Peyer's patch (tissue), 4 donors: ENCODE results near the gene LAMA4.

ENCODE experiments used
- POLR2A ChIP-seq, 2 donors: fragments of 450-650 bp; IDR thresholded peaks; one replicate each; pipeline ENCODE4 v1.5.1; 2017; ENCODE audit warnings: antibody characterized with exemption in 2 of 2, mild to moderate bottlenecking in 2 of 2, moderate library complexity in 2 of 2
- TF ChIP-seq, protein P1 (sequence below), 6 experiments: fragments of 450-650 bp in 4 of 6; fragments of 200-600 bp in 2 of 6; sonication (generic) in 1 of 6; IDR thresholded peaks; one replicate each; pipeline ENCODE4 v1.5.1; 2017 to 2019; ENCODE audit warnings: antibody characterized with exemption in 6 of 6, mild to moderate bottlenecking in 3 of 6, moderate library complexity in 1 of 6

DNA sequence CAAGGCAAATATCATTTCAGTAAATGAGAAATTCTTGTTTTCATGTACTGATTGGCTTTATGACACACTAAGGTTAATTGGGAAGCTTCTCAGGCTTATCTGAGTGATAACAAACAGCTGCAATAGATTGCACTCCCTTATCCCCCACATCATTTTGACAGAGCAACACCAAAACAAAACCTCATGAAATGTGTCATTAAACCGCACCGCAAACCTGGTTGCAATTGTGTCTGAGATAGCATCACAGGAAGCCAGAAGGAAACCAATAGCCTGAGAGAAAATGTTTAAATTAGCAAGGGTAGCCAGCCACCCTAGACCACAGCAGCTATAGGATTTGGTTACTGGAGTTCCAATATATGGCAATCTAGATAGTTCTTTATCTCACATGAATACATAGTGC, 31.6 kb upstream of the LAMA4 start:
- TF ChIP-seq, protein P1, sequence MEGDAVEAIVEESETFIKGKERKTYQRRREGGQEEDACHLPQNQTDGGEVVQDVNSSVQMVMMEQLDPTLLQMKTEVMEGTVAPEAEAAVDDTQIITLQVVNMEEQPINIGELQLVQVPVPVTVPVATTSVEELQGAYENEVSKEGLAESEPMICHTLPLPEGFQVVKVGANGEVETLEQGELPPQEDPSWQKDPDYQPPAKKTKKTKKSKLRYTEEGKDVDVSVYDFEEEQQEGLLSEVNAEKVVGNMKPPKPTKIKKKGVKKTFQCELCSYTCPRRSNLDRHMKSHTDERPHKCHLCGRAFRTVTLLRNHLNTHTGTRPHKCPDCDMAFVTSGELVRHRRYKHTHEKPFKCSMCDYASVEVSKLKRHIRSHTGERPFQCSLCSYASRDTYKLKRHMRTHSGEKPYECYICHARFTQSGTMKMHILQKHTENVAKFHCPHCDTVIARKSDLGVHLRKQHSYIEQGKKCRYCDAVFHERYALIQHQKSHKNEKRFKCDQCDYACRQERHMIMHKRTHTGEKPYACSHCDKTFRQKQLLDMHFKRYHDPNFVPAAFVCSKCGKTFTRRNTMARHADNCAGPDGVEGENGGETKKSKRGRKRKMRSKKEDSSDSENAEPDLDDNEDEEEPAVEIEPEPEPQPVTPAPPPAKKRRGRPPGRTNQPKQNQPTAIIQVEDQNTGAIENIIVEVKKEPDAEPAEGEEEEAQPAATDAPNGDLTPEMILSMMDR (IDR thresholded peaks at IDR 0.05) = no peak
- no peak for TF ChIP-seq POLR2A (IDR thresholded peaks at IDR 0.05)
